ENCODE data around the gene CHURC1. TPM values are rescaled to one million over a fixed set of nuclear protein-coding genes. Genes with fewer than 3 reads are reported as not detected.

CHURC1 gene
- total and polyA plus RNA-seq, 2 of the 8 experiments (the other 6 are each of a cell fraction or from before 2014, with no cell fraction given): 50.2 to 59.3 TPM

DNA sequence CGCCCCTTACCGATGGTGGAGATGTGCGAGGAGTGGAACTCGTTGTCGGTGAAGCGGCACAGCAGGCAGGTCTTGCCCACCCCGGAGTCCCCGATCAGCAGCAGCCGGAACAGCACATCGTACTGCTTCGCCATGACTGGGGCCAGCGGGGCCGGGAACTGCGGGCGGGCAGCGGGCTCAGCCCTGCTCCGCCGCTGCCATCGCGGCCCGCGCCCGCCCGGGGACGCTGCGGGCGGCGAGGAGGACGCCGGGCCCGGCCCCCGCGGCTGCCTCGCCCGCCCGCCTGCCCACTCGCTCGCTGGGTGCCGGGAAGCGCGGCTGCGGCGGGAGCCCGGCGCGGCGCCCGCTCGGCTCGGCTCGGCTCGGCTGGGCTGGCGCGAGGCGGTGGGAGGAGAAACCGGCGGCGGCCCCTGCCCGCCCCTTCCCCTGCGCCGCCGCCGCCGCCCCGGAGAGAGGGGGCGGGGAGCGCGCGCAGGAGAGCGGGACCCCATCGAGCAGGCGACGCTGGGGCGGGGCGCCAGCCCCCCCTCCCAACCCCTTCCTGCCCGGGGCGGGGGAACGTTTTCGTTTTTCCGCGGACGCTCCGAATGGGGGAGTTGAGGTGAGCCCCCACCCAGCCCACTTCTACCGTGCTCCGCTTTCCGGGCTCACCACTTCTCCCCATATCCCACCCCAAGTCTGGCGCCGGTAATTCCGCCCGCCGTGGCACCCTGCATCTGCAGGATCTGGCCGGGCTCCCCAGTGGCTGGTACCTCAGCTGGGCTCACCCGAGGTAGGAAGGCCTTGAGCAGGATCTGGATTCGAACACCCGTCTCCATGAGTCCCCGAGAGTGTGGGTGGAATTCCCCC lies 57.9 kb downstream of the CHURC1 start, which contains the start of gene RAB15:
Gene RAB15, minus strand, starts transcription at position 394 of the 849 bp plus-strand sequence. Its CDS starts 260 bp downstream, at position 134.
- Histone ChIP-seq H2BK15ac (ENCODE audit: low read length) (no peak within 1 kb of the TSS), H2AK5ac (ENCODE audit: low read depth, low read length) (peak within 1 kb of the TSS; percentile 79; the same call in 1 of the 2 replicates), H3K23me2 (ENCODE audit: low read depth, low read length) (peaks cover 2% of the 10 kb centered on the region; the same call in 1 of the 2 replicates), H3K9me3 (ENCODE audit: insufficient read depth in 2 of 2, low read depth in 1 of 2, low read length in 1 of 2) (no peaks in the 10 kb centered on the region), H4K20me1 (replicated peaks in 1 of 2; ENCODE audit: control insufficient read depth in 1 of 2, insufficient read depth in 2 of 2, low read length in 2 of 2) (peaks cover 0 to 2% of the 10 kb centered on the region in 2 experiments), H3K79me1 (ENCODE audit: low read depth, low read length) (0 out of 2 replicates have a peak, but pooled peaks cover 4% of the 10 kb centered on the region), H3K14ac (ENCODE audit: insufficient read length) (no peak within 1 kb of the TSS), H4K5ac (ENCODE audit: insufficient read length, low read depth, low read length) (no peak within 1 kb of the TSS), H2BK120ac (replicated peaks; ENCODE audit: low read depth, low read length) (no peak within 1 kb of the TSS), H3K18ac (ENCODE audit: extremely low read depth, low read length) (peak within 1 kb of the TSS; percentile 57; the same call in 1 of the 2 replicates), H4K8ac (ENCODE audit: extremely low read depth, insufficient read depth, low read length) (peak within 1 kb of the TSS; percentile 26), H3K27me3 (replicated peaks in 1 of 4; ENCODE audit: control insufficient read depth in 3 of 4, extremely low read depth in 1 of 4, insufficient read depth in 3 of 4, low read length in 3 of 4) (peaks cover 0 to 21% (median 8%) of the 10 kb centered on the region in 4 experiments; a peak in 4 of 7 replicates), H3K23ac (ENCODE audit: insufficient read length) (no peak within 1 kb of the TSS), H2BK5ac (ENCODE audit: low read depth, low read length) (peak within 1 kb of the TSS; percentile 5; the same call in 1 of the 2 replicates), H2BK20ac (ENCODE audit: low read length) (peak within 1 kb of the TSS; percentile 53; the same call in 1 of the 2 replicates), H3K4me3 (ENCODE audit: extremely low read depth in 1 of 4, insufficient read depth in 2 of 4, low read depth in 3 of 4, low read length in 4 of 4) (peak within 1 kb of the TSS; percentile 60 to 94 (median 72)), H3K27ac (ENCODE audit: low read depth, low read length) (no peak within 1 kb of the TSS), H3K36me3 (ENCODE audit: control insufficient read depth in 2 of 4, insufficient read depth in 4 of 4, low read length in 3 of 4) (no peaks in the 10 kb centered on the region), H3K4me2 (ENCODE audit: insufficient read depth in 1 of 2, low read depth in 2 of 2, low read length in 2 of 2) (peak within 1 kb of the TSS; percentile 85 to 87), H3K4me1 (replicated peaks in 1 of 4; ENCODE audit: control insufficient read depth in 3 of 4, insufficient read depth in 4 of 4, low read length in 3 of 4) (peaks cover 5 to 36% (median 18%) of the 10 kb centered on the region in 4 experiments), H2AFZ (ENCODE audit: low read length) (no peak within 1 kb of the TSS), H4K91ac (replicated peaks; ENCODE audit: insufficient read length, low read length) (peak within 1 kb of the TSS; percentile 71), H3K4ac (replicated peaks; ENCODE audit: insufficient read length, low read depth, low read length) (peak within 1 kb of the TSS; percentile 74), H2BK12ac (ENCODE audit: low read depth, low read length) (peak within 1 kb of the TSS; percentile 44; the same call in 1 of the 2 replicates), H3K56ac (replicated peaks; ENCODE audit: insufficient read length, low read depth, low read length) (no peak within 1 kb of the TSS), H3K9ac (replicated peaks in 1 of 4; ENCODE audit: extremely low read depth in 1 of 4, low read depth in 3 of 4, low read length in 3 of 4) (peak within 1 kb of the TSS; percentile 14 to 76 (median 42); a peak in 5 of 7 replicates), H3K79me2 (ENCODE audit: control insufficient read depth in 1 of 2, insufficient read depth in 2 of 2, low read length in 2 of 2) (peaks cover 0 to 12% of the 10 kb centered on the region in 2 experiments; a peak in 1 of 4 replicates)
- FAIRE-seq: no peak
- no peak for DNase-seq (ENCODE audit: low read depth in 1 of 2, low spot score in 2 of 2)
- ChIA-PET CTCF (ENCODE audit: partially characterized antibody) (interaction anchor here (0.8 to 4.1 kb wide), 4 partner anchors 10 to 131 kb away, joined by 3 to 22 read pairs (median 12); partner anchors contain the start of gene FNTB), POLR2A (ENCODE audit: partially characterized antibody) (interaction anchor here (0.6 to 2.9 kb wide), 2 partner anchors 8 to 10 kb away, joined by 3 to 14 read pairs; no protein-coding TSS in a partner anchor)
- no peak for TF ChIP-seq CHD1 (IDR thresholded peaks at IDR 0.05; ENCODE audit: low read depth, low read length)
- peak; percentile 40 for TF ChIP-seq KDM4A (IDR thresholded peaks at IDR 0.05; ENCODE audit: low read depth, low read length, severe bottlenecking)
- WGBS, 2 experiments (ENCODE audit: extremely low coverage in 1 of 2, insufficient coverage in 1 of 2, insufficient read length in 1 of 2, insufficient replicate concordance in 2 of 2, low coverage in 1 of 2, low lambda C conversion rate in 2 of 2, missing lambda C conversion rate in 1 of 2): 4% methylated on average over 28 of the region's 96 CpGs; no CpG with 5 or more reads in 1 of the 2 experiments
